Measurements from ENCODE around the gene IRF2BP1.

Gene IRF2BP1

GRCh38 chr19:45885556-45886426 is at the start of gene IRF2BP1:
Gene IRF2BP1, minus strand, starts transcription at chr19:45886141. Its CDS starts 367 bp downstream, at chr19:45885774.
- DNase-seq (ENCODE audit: low read depth), result peak; percentile 96

- DNase-seq (ENCODE audit: low read depth), result no peak
Measured at GRCh38 chr19:45935267-45935666, 49.3 kb upstream of the IRF2BP1 start.

- DNase-seq (ENCODE audit: low read depth), result no peak
Measured at GRCh38 chr19:45934551-45935230, 48.8 kb upstream of the IRF2BP1 start.

GRCh38 chr19:45933759-45934158 is 47.8 kb upstream of the IRF2BP1 start:
- no peak for DNase-seq (ENCODE audit: low read depth)

- no peak for DNase-seq (ENCODE audit: low read depth)
Measured at GRCh38 chr19:45931055-45931454, 45.1 kb upstream of the IRF2BP1 start.

GRCh38 chr19:45929247-45929646 is 43.3 kb upstream of the IRF2BP1 start:
- DNase-seq (ENCODE audit: low read depth), result no peak

- peak; percentile 87 for DNase-seq (ENCODE audit: low read depth)
Measured at GRCh38 chr19:45927565-45928261, 41.8 kb upstream of the IRF2BP1 start.

- DNase-seq (ENCODE audit: low read depth), result no peak
Measured at GRCh38 chr19:45924891-45925447, 39.0 kb upstream of the IRF2BP1 start.

GRCh38 chr19:45922281-45922680 is 36.3 kb upstream of the IRF2BP1 start:
- DNase-seq (ENCODE audit: low read depth), result peak; percentile 9

GRCh38 chr19:45920458-45920857 is 34.5 kb upstream of the IRF2BP1 start:
- no peak for DNase-seq (ENCODE audit: low read depth)

- no peak for DNase-seq (ENCODE audit: low read depth)
Measured at GRCh38 chr19:45919678-45920077, 33.7 kb upstream of the IRF2BP1 start.

- DNase-seq (ENCODE audit: low read depth), result no peak
Measured at GRCh38 chr19:45918721-45919120, 32.8 kb upstream of the IRF2BP1 start.

- DNase-seq (ENCODE audit: low read depth), result no peak
Measured at GRCh38 chr19:45917421-45918091, 31.6 kb upstream of the IRF2BP1 start.

- DNase-seq (ENCODE audit: low read depth), result no peak
Measured at GRCh38 chr19:45913874-45914830, 28.2 kb upstream of the IRF2BP1 start, which contains the start of gene NANOS2. Gene NANOS2, minus strand, starts transcription at chr19:45914778. Its CDS starts 85 bp downstream, at chr19:45914693.

- DNase-seq (ENCODE audit: low read depth), result no peak
Measured at GRCh38 chr19:45911291-45911690, 25.4 kb upstream of the IRF2BP1 start.

- DNase-seq (ENCODE audit: low read depth), result no peak
Measured at GRCh38 chr19:45908956-45909355, 23.0 kb upstream of the IRF2BP1 start.

- no peak for DNase-seq (ENCODE audit: low read depth)
Measured at GRCh38 chr19:45906221-45906620, 20.3 kb upstream of the IRF2BP1 start.

GRCh38 chr19:45905011-45905410 is 19.1 kb upstream of the IRF2BP1 start:
- no peak for DNase-seq (ENCODE audit: low read depth)

GRCh38 chr19:45902651-45903625 is 17.0 kb upstream of the IRF2BP1 start:
- peak; percentile 94 for DNase-seq (ENCODE audit: low read depth)
